ENCODE measurements around the gene CCDC158. TPM values are rescaled to one million over a fixed set of nuclear protein-coding genes. Genes with fewer than 3 reads are reported as not detected.

Gene CCDC158
- total and polyA plus RNA-seq, 2 experiments from 2014 or later: 0.21 to 0.27 TPM

GRCh38 chr4:76363556-76364290 is 57.2 kb downstream of the CCDC158 start:
- TF ChIP-seq EZH2phosphoT487 (IDR thresholded peaks at IDR 0.05; ENCODE audit: unreplicated experiment) (no peak), NANOG (IDR thresholded peaks at IDR 0.05; ENCODE audit: borderline replicate concordance) (no peak), JUNB (IDR thresholded peaks at IDR 0.05; ENCODE audit: unreplicated experiment) (no peak), STAT1 (IDR thresholded peaks at IDR 0.05; ENCODE audit: unreplicated experiment) (no peak), ZNF114 (CRISPR knock-in tag; IDR thresholded peaks at IDR 0.05) (no peak), ZNF331 (CRISPR knock-in tag; IDR thresholded peaks at IDR 0.05; ENCODE audit: low read depth) (no peak), EZH2 (IDR thresholded peaks at IDR 0.05; ENCODE audit: low read depth, unreplicated experiment) (no peak), POLR2AphosphoS5 (IDR thresholded peaks at IDR 0.05; ENCODE audit: low read depth) (no peak), ETS1 (IDR thresholded peaks at IDR 0.05) (no peak), CREB1 (CRISPR knock-in tag; IDR thresholded peaks at IDR 0.05; ENCODE audit: low read depth) (no peak)
- TF ChIP-seq, protein P1, sequence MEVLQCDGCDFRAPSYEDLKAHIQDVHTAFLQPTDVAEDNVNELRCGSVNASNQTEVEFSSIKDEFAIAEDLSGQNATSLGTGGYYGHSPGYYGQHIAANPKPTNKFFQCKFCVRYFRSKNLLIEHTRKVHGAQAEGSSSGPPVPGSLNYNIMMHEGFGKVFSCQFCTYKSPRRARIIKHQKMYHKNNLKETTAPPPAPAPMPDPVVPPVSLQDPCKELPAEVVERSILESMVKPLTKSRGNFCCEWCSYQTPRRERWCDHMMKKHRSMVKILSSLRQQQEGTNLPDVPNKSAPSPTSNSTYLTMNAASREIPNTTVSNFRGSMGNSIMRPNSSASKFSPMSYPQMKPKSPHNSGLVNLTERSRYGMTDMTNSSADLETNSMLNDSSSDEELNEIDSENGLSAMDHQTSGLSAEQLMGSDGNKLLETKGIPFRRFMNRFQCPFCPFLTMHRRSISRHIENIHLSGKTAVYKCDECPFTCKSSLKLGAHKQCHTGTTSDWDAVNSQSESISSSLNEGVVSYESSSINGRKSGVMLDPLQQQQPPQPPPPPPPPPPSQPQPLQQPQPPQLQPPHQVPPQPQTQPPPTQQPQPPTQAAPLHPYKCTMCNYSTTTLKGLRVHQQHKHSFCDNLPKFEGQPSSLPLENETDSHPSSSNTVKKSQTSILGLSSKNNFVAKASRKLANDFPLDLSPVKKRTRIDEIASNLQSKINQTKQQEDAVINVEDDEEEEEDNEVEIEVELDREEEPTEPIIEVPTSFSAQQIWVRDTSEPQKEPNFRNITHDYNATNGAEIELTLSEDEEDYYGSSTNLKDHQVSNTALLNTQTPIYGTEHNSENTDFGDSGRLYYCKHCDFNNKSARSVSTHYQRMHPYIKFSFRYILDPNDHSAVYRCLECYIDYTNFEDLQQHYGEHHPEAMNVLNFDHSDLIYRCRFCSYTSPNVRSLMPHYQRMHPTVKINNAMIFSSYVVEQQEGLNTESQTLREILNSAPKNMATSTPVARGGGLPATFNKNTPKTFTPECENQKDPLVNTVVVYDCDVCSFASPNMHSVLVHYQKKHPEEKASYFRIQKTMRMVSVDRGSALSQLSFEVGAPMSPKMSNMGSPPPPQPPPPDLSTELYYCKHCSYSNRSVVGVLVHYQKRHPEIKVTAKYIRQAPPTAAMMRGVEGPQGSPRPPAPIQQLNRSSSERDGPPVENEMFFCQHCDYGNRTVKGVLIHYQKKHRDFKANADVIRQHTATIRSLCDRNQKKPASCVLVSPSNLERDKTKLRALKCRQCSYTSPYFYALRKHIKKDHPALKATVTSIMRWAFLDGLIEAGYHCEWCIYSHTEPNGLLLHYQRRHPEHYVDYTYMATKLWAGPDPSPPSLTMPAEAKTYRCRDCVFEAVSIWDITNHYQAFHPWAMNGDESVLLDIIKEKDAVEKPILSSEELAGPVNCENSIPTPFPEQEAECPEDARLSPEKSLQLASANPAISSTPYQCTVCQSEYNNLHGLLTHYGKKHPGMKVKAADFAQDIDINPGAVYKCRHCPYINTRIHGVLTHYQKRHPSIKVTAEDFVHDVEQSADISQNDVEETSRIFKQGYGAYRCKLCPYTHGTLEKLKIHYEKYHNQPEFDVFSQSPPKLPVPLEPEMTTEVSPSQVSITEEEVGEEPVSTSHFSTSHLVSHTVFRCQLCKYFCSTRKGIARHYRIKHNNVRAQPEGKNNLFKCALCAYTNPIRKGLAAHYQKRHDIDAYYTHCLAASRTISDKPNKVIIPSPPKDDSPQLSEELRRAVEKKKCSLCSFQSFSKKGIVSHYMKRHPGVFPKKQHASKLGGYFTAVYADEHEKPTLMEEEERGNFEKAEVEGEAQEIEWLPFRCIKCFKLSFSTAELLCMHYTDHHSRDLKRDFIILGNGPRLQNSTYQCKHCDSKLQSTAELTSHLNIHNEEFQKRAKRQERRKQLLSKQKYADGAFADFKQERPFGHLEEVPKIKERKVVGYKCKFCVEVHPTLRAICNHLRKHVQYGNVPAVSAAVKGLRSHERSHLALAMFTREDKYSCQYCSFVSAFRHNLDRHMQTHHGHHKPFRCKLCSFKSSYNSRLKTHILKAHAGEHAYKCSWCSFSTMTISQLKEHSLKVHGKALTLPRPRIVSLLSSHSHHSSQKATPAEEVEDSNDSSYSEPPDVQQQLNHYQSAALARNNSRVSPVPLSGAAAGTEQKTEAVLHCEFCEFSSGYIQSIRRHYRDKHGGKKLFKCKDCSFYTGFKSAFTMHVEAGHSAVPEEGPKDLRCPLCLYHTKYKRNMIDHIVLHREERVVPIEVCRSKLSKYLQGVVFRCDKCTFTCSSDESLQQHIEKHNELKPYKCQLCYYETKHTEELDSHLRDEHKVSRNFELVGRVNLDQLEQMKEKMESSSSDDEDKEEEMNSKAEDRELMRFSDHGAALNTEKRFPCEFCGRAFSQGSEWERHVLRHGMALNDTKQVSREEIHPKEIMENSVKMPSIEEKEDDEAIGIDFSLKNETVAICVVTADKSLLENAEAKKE (CRISPR knock-in tag; IDR thresholded peaks at IDR 0.05): no peak
- TF ChIP-seq, protein P2, sequence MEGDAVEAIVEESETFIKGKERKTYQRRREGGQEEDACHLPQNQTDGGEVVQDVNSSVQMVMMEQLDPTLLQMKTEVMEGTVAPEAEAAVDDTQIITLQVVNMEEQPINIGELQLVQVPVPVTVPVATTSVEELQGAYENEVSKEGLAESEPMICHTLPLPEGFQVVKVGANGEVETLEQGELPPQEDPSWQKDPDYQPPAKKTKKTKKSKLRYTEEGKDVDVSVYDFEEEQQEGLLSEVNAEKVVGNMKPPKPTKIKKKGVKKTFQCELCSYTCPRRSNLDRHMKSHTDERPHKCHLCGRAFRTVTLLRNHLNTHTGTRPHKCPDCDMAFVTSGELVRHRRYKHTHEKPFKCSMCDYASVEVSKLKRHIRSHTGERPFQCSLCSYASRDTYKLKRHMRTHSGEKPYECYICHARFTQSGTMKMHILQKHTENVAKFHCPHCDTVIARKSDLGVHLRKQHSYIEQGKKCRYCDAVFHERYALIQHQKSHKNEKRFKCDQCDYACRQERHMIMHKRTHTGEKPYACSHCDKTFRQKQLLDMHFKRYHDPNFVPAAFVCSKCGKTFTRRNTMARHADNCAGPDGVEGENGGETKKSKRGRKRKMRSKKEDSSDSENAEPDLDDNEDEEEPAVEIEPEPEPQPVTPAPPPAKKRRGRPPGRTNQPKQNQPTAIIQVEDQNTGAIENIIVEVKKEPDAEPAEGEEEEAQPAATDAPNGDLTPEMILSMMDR (conservative IDR thresholded peaks at IDR 0.05; ENCODE audit: low read depth in 2 of 2): no peak
- TF ChIP-seq, protein P3, sequence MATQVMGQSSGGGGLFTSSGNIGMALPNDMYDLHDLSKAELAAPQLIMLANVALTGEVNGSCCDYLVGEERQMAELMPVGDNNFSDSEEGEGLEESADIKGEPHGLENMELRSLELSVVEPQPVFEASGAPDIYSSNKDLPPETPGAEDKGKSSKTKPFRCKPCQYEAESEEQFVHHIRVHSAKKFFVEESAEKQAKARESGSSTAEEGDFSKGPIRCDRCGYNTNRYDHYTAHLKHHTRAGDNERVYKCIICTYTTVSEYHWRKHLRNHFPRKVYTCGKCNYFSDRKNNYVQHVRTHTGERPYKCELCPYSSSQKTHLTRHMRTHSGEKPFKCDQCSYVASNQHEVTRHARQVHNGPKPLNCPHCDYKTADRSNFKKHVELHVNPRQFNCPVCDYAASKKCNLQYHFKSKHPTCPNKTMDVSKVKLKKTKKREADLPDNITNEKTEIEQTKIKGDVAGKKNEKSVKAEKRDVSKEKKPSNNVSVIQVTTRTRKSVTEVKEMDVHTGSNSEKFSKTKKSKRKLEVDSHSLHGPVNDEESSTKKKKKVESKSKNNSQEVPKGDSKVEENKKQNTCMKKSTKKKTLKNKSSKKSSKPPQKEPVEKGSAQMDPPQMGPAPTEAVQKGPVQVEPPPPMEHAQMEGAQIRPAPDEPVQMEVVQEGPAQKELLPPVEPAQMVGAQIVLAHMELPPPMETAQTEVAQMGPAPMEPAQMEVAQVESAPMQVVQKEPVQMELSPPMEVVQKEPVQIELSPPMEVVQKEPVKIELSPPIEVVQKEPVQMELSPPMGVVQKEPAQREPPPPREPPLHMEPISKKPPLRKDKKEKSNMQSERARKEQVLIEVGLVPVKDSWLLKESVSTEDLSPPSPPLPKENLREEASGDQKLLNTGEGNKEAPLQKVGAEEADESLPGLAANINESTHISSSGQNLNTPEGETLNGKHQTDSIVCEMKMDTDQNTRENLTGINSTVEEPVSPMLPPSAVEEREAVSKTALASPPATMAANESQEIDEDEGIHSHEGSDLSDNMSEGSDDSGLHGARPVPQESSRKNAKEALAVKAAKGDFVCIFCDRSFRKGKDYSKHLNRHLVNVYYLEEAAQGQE (IDR thresholded peaks at IDR 0.05; ENCODE audit: unreplicated experiment): no peak
- H3K4me1 ChIP-seq (ENCODE audit: insufficient read depth): no peaks in the 10 kb centered on the region

More at GRCh38 chr4:76363556-76364290, 57.2 kb downstream of the CCDC158 start:
- Mint-ChIP-seq H3K9me3 (peaks cover 23% of the 10 kb centered on the region), H3K27me3 (ENCODE audit: insufficient read depth, low read depth, poor library complexity) (no peaks in the 10 kb centered on the region), H3K4me3 (no peak overlapping the region), H3K27ac (no peak overlapping the region), H3K36me3 (ENCODE audit: low read depth) (peaks cover 15% of the 10 kb centered on the region), H3K4me1 (no peaks in the 10 kb centered on the region)
- H2AFZ ChIP-seq: no peak overlapping the region
- no peaks in the 10 kb centered on the region for H3K79me2 ChIP-seq (replicated peaks; ENCODE audit: insufficient read depth)
- no peaks in the 10 kb centered on the region for H4K20me1 ChIP-seq (replicated peaks; ENCODE audit: insufficient read depth)
- ATAC-seq (no peak), DNase-seq (ENCODE audit: low spot score) (no peak)
- H3K27ac ChIP-seq (ENCODE audit: low read depth): no peak overlapping the region
- H3K27me3 ChIP-seq (ENCODE audit: insufficient read depth): no peaks in the 10 kb centered on the region
- no peaks in the 10 kb centered on the region for H3K36me3 ChIP-seq (ENCODE audit: insufficient read depth)
- H3K4me2 ChIP-seq: no peak overlapping the region
- no peaks in the 10 kb centered on the region for H3K9me2 ChIP-seq (ENCODE audit: insufficient read depth)
- H3F3A ChIP-seq (replicated peaks; ENCODE audit: low read depth): no peaks in the 10 kb centered on the region
- no peak overlapping the region for H3K4me3 ChIP-seq
